ENCODE measurements around the gene LARP6.

The LARP6 gene

GRCh38 chr15:70834999-70835398 lies 19.0 kb downstream of the LARP6 start:
- FAIRE-seq (no peak), DNase-seq (ENCODE audit: insufficient read length, low spot score) (no peak)
- no peak for TF ChIP-seq CTCF (IDR thresholded peaks at IDR 0.05; ENCODE audit: insufficient read depth, missing control alignments)

- DNase-seq (ENCODE audit: insufficient read length, low spot score) = no peak
- TF ChIP-seq CTCF (IDR thresholded peaks at IDR 0.05; ENCODE audit: insufficient read depth, missing control alignments) = no peak
- FAIRE-seq = no peak
These were observed 19.8 kb downstream of the LARP6 start for GRCh38 chr15:70833861-70834765.

- DNase-seq (ENCODE audit: insufficient read length, low spot score) (no peak), FAIRE-seq (no peak)
- TF ChIP-seq CTCF (IDR thresholded peaks at IDR 0.05; ENCODE audit: insufficient read depth, missing control alignments) = no peak
These were observed 20.5 kb downstream of the LARP6 start for GRCh38 chr15:70833422-70833821.

GRCh38 chr15:70832176-70832575 lies 21.8 kb downstream of the LARP6 start:
- TF ChIP-seq CTCF (IDR thresholded peaks at IDR 0.05; ENCODE audit: insufficient read depth, missing control alignments) = no peak
- FAIRE-seq (no peak), DNase-seq (ENCODE audit: insufficient read length, low spot score) (no peak)

GRCh38 chr15:70831094-70831911 lies 22.7 kb downstream of the LARP6 start:
- no peak for TF ChIP-seq CTCF (IDR thresholded peaks at IDR 0.05; ENCODE audit: insufficient read depth, missing control alignments)
- DNase-seq (ENCODE audit: insufficient read length, low spot score) = no peak
- FAIRE-seq = no peak

- FAIRE-seq = no peak
- no peak for TF ChIP-seq CTCF (IDR thresholded peaks at IDR 0.05; ENCODE audit: insufficient read depth, missing control alignments)
These were observed 23.3 kb downstream of the LARP6 start for GRCh38 chr15:70830615-70831014.

More at GRCh38 chr15:70830615-70831014, 23.3 kb downstream of the LARP6 start:
- no peak for DNase-seq (ENCODE audit: insufficient read length, low spot score)

Measured in D721Med (cell line).